Breast epithelium (tissue), 3 donors: ENCODE data around the gene NKX2-1.

ENCODE experiments used
- CTCF ChIP-seq, 3 donors: fragments of 450-650 bp; IDR thresholded peaks; one replicate each; pipeline ENCODE4 v1.5.1; 2016 to 2017; ENCODE audit warnings: antibody characterized with exemption in 3 of 3, mild to moderate bottlenecking in 3 of 3, moderate library complexity in 3 of 3
- POLR2A ChIP-seq: fragments of 450-650 bp; IDR thresholded peaks from one replicate; pipeline ENCODE4 v1.6.1; 2016; ENCODE audit warnings: antibody characterized with exemption, mild to moderate bottlenecking, moderate library complexity
- POLR2AphosphoS5 ChIP-seq, 3 donors: sonication (generic); formaldehyde crosslinking; IDR thresholded peaks; one replicate each; pipeline ENCODE4 v1.6.1; 2017; ENCODE audit warnings: antibody characterized with exemption in 3 of 3

- TF ChIP-seq CTCF (IDR thresholded peaks at IDR 0.05) (no peak), POLR2A (no peak), POLR2AphosphoS5 (IDR thresholded peaks at IDR 0.05) (no peak)
Measured at GRCh38 chr14:36522347-36522971, 2.4 kb upstream of the NKX2-1 start.
